ENCODE measurements around the gene ZNF808.

The ZNF808 gene

GRCh38 chr19:52524086-52524485, 3.4 kb upstream of the ZNF808 start:
- no peak overlapping the region for H2AFZ ChIP-seq (ENCODE audit: low read depth, low read length)
- no peak overlapping the region for H2BK12ac ChIP-seq (ENCODE audit: low read length in 2 of 2)
- H3K4ac ChIP-seq (ENCODE audit: low read depth in 1 of 2, low read length in 2 of 2), result no peak overlapping the region
- no peak overlapping the region for H3K4me3 ChIP-seq (ENCODE audit: insufficient read depth in 1 of 2, low read depth in 1 of 2, low read length in 2 of 2)
- no peak overlapping the region for H3K9ac ChIP-seq (ENCODE audit: low read length)
- peaks cover 13% of the 10 kb centered on the region for H3K9me3 ChIP-seq (ENCODE audit: control insufficient read depth, low read length)
- H2BK5ac ChIP-seq (ENCODE audit: low read depth, low read length, poor library complexity, severe bottlenecking), result no peak overlapping the region
- no peak overlapping the region for H2BK120ac ChIP-seq (ENCODE audit: low read depth, low read length)
- no peak overlapping the region for H3K18ac ChIP-seq (ENCODE audit: low read depth in 1 of 2, low read length in 2 of 2)
- no peaks in the 10 kb centered on the region for H3K27me3 ChIP-seq (ENCODE audit: control insufficient read depth in 1 of 2, insufficient read depth in 1 of 2, low read length in 2 of 2)
- H4K8ac ChIP-seq (ENCODE audit: low read length), result no peak overlapping the region
- no peak overlapping the region for H3K14ac ChIP-seq (ENCODE audit: low read length in 2 of 2)
- H3K4me2 ChIP-seq (ENCODE audit: low read length, poor library complexity, severe bottlenecking), result no peak overlapping the region
- no peaks in the 10 kb centered on the region for H3K36me3 ChIP-seq (ENCODE audit: control insufficient read depth in 1 of 2, insufficient read depth in 2 of 2, low read depth in 1 of 2, low read length in 2 of 2)
- H2BK15ac ChIP-seq (ENCODE audit: low read depth, poor library complexity, severe bottlenecking), result no peak overlapping the region
- peaks cover 9% of the 10 kb centered on the region for H3K4me1 ChIP-seq (ENCODE audit: control insufficient read depth, insufficient read depth, low read depth, low read length)
- no peak overlapping the region for H3K23ac ChIP-seq (ENCODE audit: low read length in 2 of 2)
- no peak overlapping the region for H3K27ac ChIP-seq (ENCODE audit: low read length, poor library complexity, severe bottlenecking)
- H4K91ac ChIP-seq (ENCODE audit: low read length), result no peak overlapping the region
- no peak for DNase-seq
- no peak overlapping the region for H2AK5ac ChIP-seq (ENCODE audit: low read length, severe bottlenecking)
- peaks cover 6% of the 10 kb centered on the region for H3K79me1 ChIP-seq (replicated peaks; ENCODE audit: low read length, poor library complexity, severe bottlenecking)
- 91% methylated on average over 17 of the region's 20 CpGs for WGBS

- H3K9ac ChIP-seq (ENCODE audit: low read length), result peak overlapping the region; percentile 100
- H2AK5ac ChIP-seq (ENCODE audit: low read length, severe bottlenecking), result no peak overlapping the region
- H4K91ac ChIP-seq (ENCODE audit: low read length), result peak overlapping the region; percentile 54
- peaks cover 17% of the 10 kb centered on the region for H3K79me1 ChIP-seq (replicated peaks; ENCODE audit: low read length, poor library complexity, severe bottlenecking)
- peak overlapping the region in 1 of 2 experiments; percentile 37 for H3K4ac ChIP-seq (ENCODE audit: low read depth in 1 of 2, low read length in 2 of 2)
- H3K4me2 ChIP-seq (ENCODE audit: low read length, poor library complexity, severe bottlenecking), result peak overlapping the region; percentile 82
- peaks cover 9% of the 10 kb centered on the region for H3K4me1 ChIP-seq (ENCODE audit: control insufficient read depth, insufficient read depth, low read depth, low read length)
- peak overlapping the region; percentile 50 for H4K8ac ChIP-seq (ENCODE audit: low read length)
- no peaks in the 10 kb centered on the region for H3K9me3 ChIP-seq (ENCODE audit: control insufficient read depth, low read length)
- peaks cover 2 to 8% of the 10 kb centered on the region in 2 experiments for H3K36me3 ChIP-seq (ENCODE audit: control insufficient read depth in 1 of 2, insufficient read depth in 2 of 2, low read depth in 1 of 2, low read length in 2 of 2)
- H2BK5ac ChIP-seq (ENCODE audit: low read depth, low read length, poor library complexity, severe bottlenecking), result no peak overlapping the region
- 3% methylated on average over 25 of the region's 25 CpGs for WGBS
- no peak overlapping the region for H2BK15ac ChIP-seq (ENCODE audit: low read depth, poor library complexity, severe bottlenecking)
- H2BK120ac ChIP-seq (ENCODE audit: low read depth, low read length), result no peak overlapping the region
- peak overlapping the region; percentile 75 for H2AFZ ChIP-seq (ENCODE audit: low read depth, low read length)
- H3K14ac ChIP-seq (ENCODE audit: low read length in 2 of 2), result peak overlapping the region in 1 of 2 experiments; percentile 76
- no peaks in the 10 kb centered on the region for H3K27me3 ChIP-seq (ENCODE audit: control insufficient read depth in 1 of 2, insufficient read depth in 1 of 2, low read length in 2 of 2)
- peak overlapping the region; percentile 60 to 97 for H3K4me3 ChIP-seq (ENCODE audit: insufficient read depth in 1 of 2, low read depth in 1 of 2, low read length in 2 of 2)
- no peak overlapping the region for H2BK12ac ChIP-seq (ENCODE audit: low read length in 2 of 2)
- peak overlapping the region; percentile 18 for H3K27ac ChIP-seq (ENCODE audit: low read length, poor library complexity, severe bottlenecking)
- H3K23ac ChIP-seq (ENCODE audit: low read length in 2 of 2), result peak overlapping the region in 1 of 2 experiments; percentile 46
- DNase-seq, result no peak
- peak overlapping the region; percentile 1 to 54 for H3K18ac ChIP-seq (ENCODE audit: low read depth in 1 of 2, low read length in 2 of 2)
Observed at GRCh38 chr19:52527956-52528351, 486 bp downstream of the ZNF808 start.

DNA sequence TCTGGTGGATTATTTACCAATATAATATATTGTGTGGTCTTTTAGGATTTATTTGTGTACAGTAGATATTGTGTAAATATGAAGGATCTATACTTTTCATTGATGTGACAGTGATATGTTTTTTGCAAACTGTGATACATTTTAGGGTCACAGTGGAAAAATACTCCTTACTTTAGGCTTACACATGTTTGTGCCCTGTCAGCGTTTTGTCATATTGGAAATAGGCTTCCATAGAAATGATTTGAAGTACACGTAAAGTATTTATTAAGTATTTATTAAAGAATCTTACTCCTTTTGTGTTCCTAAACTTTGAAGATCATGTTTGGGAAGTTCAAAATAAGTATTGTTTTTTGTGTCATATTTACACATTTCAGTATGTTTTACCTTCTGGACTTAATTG, 5.0 kb downstream of the ZNF808 start:
- Histone ChIP-seq H2BK5ac (ENCODE audit: low read depth, low read length, poor library complexity, severe bottlenecking) (no peak overlapping the region), H2AFZ (ENCODE audit: low read depth, low read length) (no peak overlapping the region), H2AK5ac (ENCODE audit: low read length, severe bottlenecking) (no peak overlapping the region), H3K79me1 (replicated peaks; ENCODE audit: low read length, poor library complexity, severe bottlenecking) (peaks cover 27% of the 10 kb centered on the region), H3K27ac (ENCODE audit: low read length, poor library complexity, severe bottlenecking) (no peak overlapping the region), H3K4me3 (ENCODE audit: insufficient read depth in 1 of 2, low read depth in 1 of 2, low read length in 2 of 2) (no peak overlapping the region), H3K27me3 (ENCODE audit: control insufficient read depth in 1 of 2, insufficient read depth in 1 of 2, low read length in 2 of 2) (no peaks in the 10 kb centered on the region), H3K4ac (ENCODE audit: low read depth in 1 of 2, low read length in 2 of 2) (no peak overlapping the region), H3K23ac (ENCODE audit: low read length in 2 of 2) (no peak overlapping the region), H3K4me1 (ENCODE audit: control insufficient read depth, insufficient read depth, low read depth, low read length) (peaks cover 12% of the 10 kb centered on the region), H3K9me3 (ENCODE audit: control insufficient read depth, low read length) (no peaks in the 10 kb centered on the region), H4K8ac (ENCODE audit: low read length) (no peak overlapping the region), H3K4me2 (ENCODE audit: low read length, poor library complexity, severe bottlenecking) (no peak overlapping the region), H3K18ac (ENCODE audit: low read depth in 1 of 2, low read length in 2 of 2) (no peak overlapping the region), H2BK120ac (ENCODE audit: low read depth, low read length) (no peak overlapping the region), H2BK15ac (ENCODE audit: low read depth, poor library complexity, severe bottlenecking) (no peak overlapping the region), H3K14ac (ENCODE audit: low read length in 2 of 2) (no peak overlapping the region), H3K36me3 (ENCODE audit: control insufficient read depth in 1 of 2, insufficient read depth in 2 of 2, low read depth in 1 of 2, low read length in 2 of 2) (peaks cover 16 to 20% of the 10 kb centered on the region in 2 experiments), H4K91ac (ENCODE audit: low read length) (no peak overlapping the region), H3K9ac (ENCODE audit: low read length) (no peak overlapping the region), H2BK12ac (ENCODE audit: low read length in 2 of 2) (no peak overlapping the region)
- DNase-seq, result no peak
- WGBS, result no CpG with 5 or more reads among the region's 2 CpGs

- Histone ChIP-seq H2BK120ac (ENCODE audit: low read depth, low read length) (no peak overlapping the region), H4K91ac (ENCODE audit: low read length) (no peak overlapping the region), H3K4me1 (ENCODE audit: control insufficient read depth, insufficient read depth, low read depth, low read length) (peaks cover 8% of the 10 kb centered on the region), H3K14ac (ENCODE audit: low read length in 2 of 2) (no peak overlapping the region), H3K4ac (ENCODE audit: low read depth in 1 of 2, low read length in 2 of 2) (no peak overlapping the region), H3K18ac (ENCODE audit: low read depth in 1 of 2, low read length in 2 of 2) (no peak overlapping the region), H3K27me3 (ENCODE audit: control insufficient read depth in 1 of 2, insufficient read depth in 1 of 2, low read length in 2 of 2) (no peaks in the 10 kb centered on the region), H2AFZ (ENCODE audit: low read depth, low read length) (no peak overlapping the region), H2BK12ac (ENCODE audit: low read length in 2 of 2) (no peak overlapping the region), H3K9ac (ENCODE audit: low read length) (no peak overlapping the region), H3K4me2 (ENCODE audit: low read length, poor library complexity, severe bottlenecking) (no peak overlapping the region), H3K79me1 (replicated peaks; ENCODE audit: low read length, poor library complexity, severe bottlenecking) (peaks cover 23% of the 10 kb centered on the region), H3K9me3 (ENCODE audit: control insufficient read depth, low read length) (no peaks in the 10 kb centered on the region), H3K4me3 (ENCODE audit: insufficient read depth in 1 of 2, low read depth in 1 of 2, low read length in 2 of 2) (no peak overlapping the region), H3K36me3 (ENCODE audit: control insufficient read depth in 1 of 2, insufficient read depth in 2 of 2, low read depth in 1 of 2, low read length in 2 of 2) (peaks cover 16 to 20% of the 10 kb centered on the region in 2 experiments), H3K27ac (ENCODE audit: low read length, poor library complexity, severe bottlenecking) (no peak overlapping the region), H3K23ac (ENCODE audit: low read length in 2 of 2) (no peak overlapping the region), H2AK5ac (ENCODE audit: low read length, severe bottlenecking) (no peak overlapping the region), H2BK15ac (ENCODE audit: low read depth, poor library complexity, severe bottlenecking) (no peak overlapping the region), H4K8ac (ENCODE audit: low read length) (no peak overlapping the region), H2BK5ac (ENCODE audit: low read depth, low read length, poor library complexity, severe bottlenecking) (no peak overlapping the region)
- WGBS, result 95% methylated on average over 5 of the region's 5 CpGs
- no peak for DNase-seq
Observed at GRCh38 chr19:52533901-52534300, 6.4 kb downstream of the ZNF808 start.
